Keratinocyte (primary cell): ENCODE measurements around the gene SELENOO. TPM values are rescaled to one million over a fixed set of nuclear protein-coding genes. Genes with fewer than 3 reads are reported as not detected.

Source experiments
- DNase-seq: peaks from one replicate; pipeline ENCODE4 v3.0.0-alpha.2; 2011; ENCODE audit warnings: low read depth, missing footprints, low spot score
- FAIRE-seq: peaks from 2 replicates; lab custom pipeline; 2011; peaks lifted over from hg19 to GRCh38; lab: Jason Lieb, UNC
- H2AFZ ChIP-seq: 2 replicates; pipeline ENCODE4 v1.6.0; 2012; ENCODE audit warnings: low read length, control low read depth, inconsistent platforms; ENCODE audit not compliant: control insufficient read depth
- H3K27ac ChIP-seq: 2 replicates; pipeline ENCODE4 v1.5.1; 2011; ENCODE audit warnings: low read length; ENCODE audit not compliant: control insufficient read depth, insufficient read depth
- H3K27me3 ChIP-seq: 3 replicates; pipeline ENCODE4 v1.6.0; 2011; ENCODE audit warnings: low read length; ENCODE audit not compliant: control insufficient read depth, insufficient read depth; ENCODE audit errors: extremely low read depth
- H3K36me3 ChIP-seq, 2 experiments: 2 replicates in 1 of 2; 3 replicates in 1 of 2; pipeline ENCODE4 v1.5.1; 2011; ENCODE audit warnings: low read length in 2 of 2, mild to moderate bottlenecking in 1 of 2; ENCODE audit not compliant: control insufficient read depth in 2 of 2, insufficient read depth in 2 of 2; ENCODE audit errors: extremely low read depth in 1 of 2
- H3K4me1 ChIP-seq: 3 replicates; pipeline ENCODE4 v1.5.1; 2011; ENCODE audit warnings: low read length; ENCODE audit not compliant: control insufficient read depth, insufficient read depth; ENCODE audit errors: extremely low read depth
- H3K4me2 ChIP-seq: 3 replicates; pipeline ENCODE4 v1.6.0; 2011; ENCODE audit warnings: low read depth, low read length; ENCODE audit not compliant: control insufficient read depth, insufficient read depth; ENCODE audit errors: extremely low read depth
- H3K4me3 ChIP-seq, 3 experiments: fragments of 200-600 bp in 1 of 3; sonication (generic) in 1 of 3; 2 replicates in 2 of 3; 3 replicates in 1 of 3; pipeline ENCODE4 v1.5.1; 2011 to 2016; ENCODE audit warnings: low read length in 3 of 3, mild to moderate bottlenecking in 3 of 3, control low read depth in 2 of 3, inconsistent platforms in 1 of 3, low read depth in 1 of 3, mixed read lengths in 1 of 3, mixed run types in 1 of 3, moderate library complexity in 1 of 3; ENCODE audit not compliant: control insufficient read depth in 2 of 3, insufficient read depth in 2 of 3; ENCODE audit errors: extremely low read depth in 1 of 3
- H3K79me2 ChIP-seq: 2 replicates; pipeline ENCODE4 v1.6.0; 2012; ENCODE audit warnings: low read length; ENCODE audit not compliant: control insufficient read depth, insufficient read depth
- H3K9ac ChIP-seq: 3 replicates; pipeline ENCODE4 v1.6.0; 2011; ENCODE audit warnings: low read length; ENCODE audit not compliant: control insufficient read depth, insufficient read depth; ENCODE audit errors: extremely low read depth
- H3K9me1 ChIP-seq: 3 replicates; pipeline ENCODE4 v1.6.0; 2011; ENCODE audit warnings: low read length; ENCODE audit not compliant: control insufficient read depth, insufficient read depth; ENCODE audit errors: extremely low read depth
- H3K9me3 ChIP-seq: 2 replicates; pipeline ENCODE4 v1.5.1; 2012; ENCODE audit warnings: low read depth, low read length; ENCODE audit not compliant: control insufficient read depth
- H4K20me1 ChIP-seq: 3 replicates; pipeline ENCODE4 v1.6.0; 2011; ENCODE audit warnings: low read length; ENCODE audit not compliant: control insufficient read depth, insufficient read depth; ENCODE audit errors: extremely low read depth
- CTCF ChIP-seq, 3 experiments: IDR thresholded peaks in 1 of 3; conservative IDR thresholded peaks in 1 of 3; optimal IDR thresholded peaks in 1 of 3; 2 replicates in 2 of 3; 3 replicates in 1 of 3; pipeline versions ENCODE3 to v1.5.1; 2011; ENCODE audit warnings: low read length in 3 of 3, mild to moderate bottlenecking in 3 of 3, moderate library complexity in 2 of 3, control low read depth in 1 of 3, inconsistent platforms in 1 of 3; ENCODE audit not compliant: insufficient read depth in 2 of 3; ENCODE audit errors: extremely low read depth in 1 of 3
- EZH2 ChIP-seq: IDR thresholded peaks from one replicate; pipeline ENCODE4 v1.6.1; 2012; ENCODE audit warnings: inconsistent platforms, mild to moderate bottlenecking, low read length, moderate library complexity
- dilution Hi-C: fragments of 300-500 bp; cut with MboI; formaldehyde crosslinking; loops from one replicate; pipeline ENCODE4 v1.7.0; 2020; ENCODE audit warnings: low sequenced_read_pairs; ENCODE audit not compliant: extremely low pct_ligation_motif_present
- polyA minus RNA-seq, 3 experiments: library from RNA; depleted of rRNA, polyadenylated mRNA; stranded (reverse); fragments of >200 nt; gene quantifications; 1 replicate in 1 of 3; 2 replicates in 1 of 3; 3 replicates in 1 of 3; pipeline ENCODE4 v1.2.3, GENCODE V29; 2011
- polyA plus RNA-seq, 5 experiments: library from polyadenylated mRNA; depleted of rRNA in 3 of 5; stranded (reverse) in 3 of 5; stranded (forward) in 1 of 5; unstranded in 1 of 5; fragments of >200 nt; gene quantifications; 1 replicate in 1 of 5; 2 replicates in 3 of 5; 3 replicates in 1 of 5; pipeline versions ENCODE4 v1.2.1 to v1.2.3, GENCODE V29; 2011 to 2012; ENCODE audit warnings: missing spikeins in 2 of 5, low read depth in 1 of 5, low replicate concordance in 1 of 5

SELENOO gene
- polyA plus RNA-seq: 14.4 to 32.1 TPM (median 22.0 TPM) in 3 replicates
- polyA plus RNA-seq (2011; ENCODE audit: low read depth): 7.1 TPM
- polyA plus RNA-seq (2011; cell fraction: cytosol; rRNA removed): 10.5 and 27.6 TPM in 2 replicates
- polyA plus RNA-seq (2011; cell fraction: nucleus; rRNA removed): 43.3 and 54.8 TPM in 2 replicates
- polyA plus RNA-seq (2012; ENCODE audit: low replicate concordance): 18.9 and 29.1 TPM in 2 replicates
- polyA minus RNA-seq: 13.9 to 25.9 TPM (median 16.6 TPM) in 3 replicates
- 51.8 TPM for polyA minus RNA-seq (2011; cell fraction: cytosol; rRNA and poly(A)+ RNA removed)
- polyA minus RNA-seq (2011; cell fraction: nucleus; rRNA and poly(A)+ RNA removed): 29.0 and 29.5 TPM in 2 replicates

- no peak for TF ChIP-seq CTCF (optimal IDR thresholded peaks at IDR 0.05 in 1 of 3, IDR thresholded peaks at IDR 0.05 in 1 of 3, conservative IDR thresholded peaks at IDR 0.05 in 1 of 3; ENCODE audit: extremely low read depth in 1 of 3, insufficient read depth in 2 of 3, low read length in 3 of 3)
- no peak for TF ChIP-seq EZH2
- peaks cover 11% of the 10 kb centered on the region for H3K4me1 ChIP-seq
- H3K9me3 ChIP-seq: no peaks in the 10 kb centered on the region
- H3K27ac ChIP-seq: peak within 1 kb of the TSS; percentile 40
- peak within 1 kb of the TSS; percentile 63 for H2AFZ ChIP-seq
- dilution Hi-C loops: no loop called here
- no peaks in the 10 kb centered on the region for H4K20me1 ChIP-seq
- DNase-seq (peak; percentile 35), FAIRE-seq (no peak)
- H3K4me3 ChIP-seq: peak within 1 kb of the TSS; percentile 54 to 87 (median 75)
- H3K9ac ChIP-seq: peak within 1 kb of the TSS; percentile 75
- peaks cover 15% of the 10 kb centered on the region for H3K79me2 ChIP-seq
- H3K9me1 ChIP-seq: peaks cover 2% of the 10 kb centered on the region
- no peaks in the 10 kb centered on the region for H3K27me3 ChIP-seq
- peak within 1 kb of the TSS; percentile 85 for H3K4me2 ChIP-seq
- peaks cover 8 to 24% of the 10 kb centered on the region in 2 experiments for H3K36me3 ChIP-seq
These were observed at the start of gene SELENOO for GRCh38 chr22:50200461-50201190. Gene SELENOO, plus strand, starts transcription at chr22:50201011. Its CDS starts 26 bp downstream, at chr22:50201037.

GRCh38 chr22:50151571-50152537 is 49.0 kb upstream of the SELENOO start:
- Histone ChIP-seq H3K27ac (no peak overlapping the region), H3K9ac (no peak overlapping the region), H3K4me2 (no peak overlapping the region), H4K20me1 (no peaks in the 10 kb centered on the region), H3K79me2 (no peaks in the 10 kb centered on the region), H3K9me3 (no peaks in the 10 kb centered on the region), H3K4me3 (no peak overlapping the region), H3K36me3 (no peaks in the 10 kb centered on the region), H2AFZ (no peak overlapping the region), H3K9me1 (no peaks in the 10 kb centered on the region), H3K4me1 (peaks cover 11% of the 10 kb centered on the region), H3K27me3 (peaks cover 20% of the 10 kb centered on the region)
- TF ChIP-seq CTCF (optimal IDR thresholded peaks at IDR 0.05 in 1 of 3, IDR thresholded peaks at IDR 0.05 in 1 of 3, conservative IDR thresholded peaks at IDR 0.05 in 1 of 3; ENCODE audit: extremely low read depth in 1 of 3, insufficient read depth in 2 of 3, low read length in 3 of 3): no peak
- TF ChIP-seq EZH2: no peak
- dilution Hi-C loops: no loop called here
- DNase-seq: no peak
- FAIRE-seq: no peak
